Renal pelvis (tissue), 12 donors: ENCODE measurements around the gene DDX3Y. TPM values are rescaled to one million over a fixed set of nuclear protein-coding genes. Genes with fewer than 3 reads are reported as not detected.

Experiments
- DNase-seq: peaks from one replicate; pipeline ENCODE4 v3.0.0-alpha.2; 2013
- long read RNA-seq, 16 experiments: transcript quantifications; one replicate each; lab custom pipeline, GENCODE V29; 2026
- polyA plus RNA-seq, 3 donors: library from polyadenylated mRNA; unstranded; fragments of 120-200 nt; gene quantifications; one replicate each; pipeline ENCODE4 v1.2.1, GENCODE V29; 2013; ENCODE audit not compliant: insufficient read length in 3 of 3

DDX3Y gene
- polyA plus RNA-seq, result 100 to 1,000 TPM in 2 of 3 donors, under 1 TPM in 1; 0.31 to 116 (median 100) TPM
- long read RNA-seq, donor 1, full-length matches to known transcripts, result 7 of 7 reads
- long read RNA-seq, donor 1, partial matches to known transcripts, result 0 of 7 reads
- long read RNA-seq, donor 1, other reads (novel, unspliced or antisense), result 0 of 7 reads
- long read RNA-seq, donor 2, full-length matches to known transcripts, result 4 of 13 reads
- long read RNA-seq, donor 2, partial matches to known transcripts, result 9 of 13 reads
- long read RNA-seq, donor 2, other reads (novel, unspliced or antisense), result 0 of 13 reads
- long read RNA-seq, donor 3, full-length matches to known transcripts, result 10 of 32 reads
- long read RNA-seq, donor 3, partial matches to known transcripts, result 22 of 32 reads
- long read RNA-seq, donor 3, other reads (novel, unspliced or antisense), result 0 of 32 reads
- long read RNA-seq, donor 4, full-length matches to known transcripts, result 6 of 6 reads
- long read RNA-seq, donor 4, partial matches to known transcripts, result 0 of 6 reads
- long read RNA-seq, donor 4, other reads (novel, unspliced or antisense), result 0 of 6 reads
- long read RNA-seq, donor 5, result 0 reads
- long read RNA-seq, donor 6, result 0 reads
- long read RNA-seq, donor 7, result 0 reads
- long read RNA-seq, donor 8, full-length matches to known transcripts, result 9 of 14 reads
- long read RNA-seq, donor 8, partial matches to known transcripts, result 5 of 14 reads
- long read RNA-seq, donor 8, other reads (novel, unspliced or antisense), result 0 of 14 reads
- long read RNA-seq, donor 9, full-length matches to known transcripts, result 5 of 5 reads
- long read RNA-seq, donor 9, partial matches to known transcripts, result 0 of 5 reads
- long read RNA-seq, donor 9, other reads (novel, unspliced or antisense), result 0 of 5 reads
- long read RNA-seq, donor 10, full-length matches to known transcripts, result 3 of 3 reads
- long read RNA-seq, donor 10, partial matches to known transcripts, result 0 of 3 reads
- long read RNA-seq, donor 10, other reads (novel, unspliced or antisense), result 0 of 3 reads
- long read RNA-seq, donor 11, result 0 reads
- long read RNA-seq, donor 12, full-length matches to known transcripts, result 9 of 24 reads
- long read RNA-seq, donor 12, partial matches to known transcripts, result 15 of 24 reads
- long read RNA-seq, donor 12, other reads (novel, unspliced or antisense), result 0 of 24 reads
- long read RNA-seq, donor 13, full-length matches to known transcripts, result 2 of 2 reads
- long read RNA-seq, donor 13, partial matches to known transcripts, result 0 of 2 reads
- long read RNA-seq, donor 13, other reads (novel, unspliced or antisense), result 0 of 2 reads
- long read RNA-seq, donor 14, result 0 reads
- long read RNA-seq, donor 15, full-length matches to known transcripts, result 7 of 12 reads
- long read RNA-seq, donor 15, partial matches to known transcripts, result 5 of 12 reads
- long read RNA-seq, donor 15, other reads (novel, unspliced or antisense), result 0 of 12 reads
- long read RNA-seq, donor 16, full-length matches to known transcripts, result 5 of 34 reads
- long read RNA-seq, donor 16, partial matches to known transcripts, result 29 of 34 reads
- long read RNA-seq, donor 16, other reads (novel, unspliced or antisense), result 0 of 34 reads

- DNase-seq, result no peak
Observed at GRCh38 chrY:12904618-12905516, at the start of gene DDX3Y. Gene DDX3Y (plus strand): TSS chrY:12904868. CDS start chrY:12904937, 69 bp downstream.

GRCh38 chrY:12855791-12856275 lies 48.8 kb upstream of the DDX3Y start:
- DNase-seq, result no peak

- DNase-seq, result no peak
Observed at GRCh38 chrY:12867960-12868359, 36.7 kb upstream of the DDX3Y start.

- DNase-seq, result no peak
Observed at GRCh38 chrY:12896973-12897372, 7.7 kb upstream of the DDX3Y start.

- DNase-seq, result no peak
Observed at GRCh38 chrY:12898604-12899003, 6.1 kb upstream of the DDX3Y start.

GRCh38 chrY:12905517-12905872 lies 827 bp downstream of the DDX3Y start:
- DNase-seq, result no peak

- DNase-seq, result no peak
Observed at GRCh38 chrY:12905895-12906294, 1.2 kb downstream of the DDX3Y start.

- DNase-seq, result no peak
Observed at GRCh38 chrY:12913541-12913940, 8.9 kb downstream of the DDX3Y start.

GRCh38 chrY:12928043-12928442 lies 23.4 kb downstream of the DDX3Y start:
- DNase-seq, result no peak

- no peak for DNase-seq
Observed at GRCh38 chrY:12941725-12942687, 37.3 kb downstream of the DDX3Y start.

Other genes starting within 250 kb of the DDX3Y start
- 10 to 100 TPM in 2 of 3 donors, under 1 TPM in 1; 0.36 to 52.5 (median 36.7) TPM for gene USP9Y, start 203.6 kb upstream of the DDX3Y start, polyA plus RNA-seq